ENCODE results near the gene ENG. TPM values are rescaled to one million over a fixed set of nuclear protein-coding genes. Genes with fewer than 3 reads are reported as not detected.
"Not testable (repeated sequence)": the region's sequence is repeated elsewhere in the genome, so short reads cannot be mapped to it uniquely, and the experiment has no call there.

The ENG gene
- polyA plus RNA-seq, 3 donors: 15.7 to 26.0 (median 17.9) TPM

- Histone ChIP-seq H3K27me3 (ENCODE audit: control insufficient read depth in 2 of 2, insufficient read depth in 2 of 2, low read length in 2 of 2) (no peaks in the 10 kb centered on the region), H3K9ac (ENCODE audit: insufficient read depth, low read length, poor library complexity, severe bottlenecking) (no peak overlapping the region), H2AFZ (ENCODE audit: insufficient read depth, low read depth, low read length, poor library complexity, severe bottlenecking) (no peak overlapping the region), H4K20me1 (ENCODE audit: insufficient read depth, low read length) (peaks cover 13% of the 10 kb centered on the region), H3K9me3 (replicated peaks in 1 of 2; ENCODE audit: control insufficient read depth in 1 of 2, insufficient read depth in 1 of 2, low read length in 2 of 2) (peaks cover 15 to 24% of the 10 kb centered on the region in 2 donors), H3K4me3 (replicated peaks in 1 of 3; ENCODE audit: low read depth in 2 of 3, low read length in 3 of 3) (no peak overlapping the region), H3K36me3 (replicated peaks in 1 of 2; ENCODE audit: control insufficient read depth in 1 of 2, insufficient read depth in 2 of 2, low read length in 2 of 2) (peaks cover 7 to 28% of the 10 kb centered on the region in 2 donors), H3K27ac (ENCODE audit: low read depth in 1 of 2, low read length in 2 of 2) (no peak overlapping the region), H3K79me2 (ENCODE audit: insufficient read depth, low read length) (no peaks in the 10 kb centered on the region), H3K4me1 (ENCODE audit: control insufficient read depth in 1 of 2, insufficient read depth in 2 of 2, low read length in 2 of 2) (no peaks in the 10 kb centered on the region), H3K4me2 (replicated peaks; ENCODE audit: extremely low read depth, low read length, poor library complexity, severe bottlenecking) (no peak overlapping the region)
- TF ChIP-seq CTCF (IDR thresholded peaks at IDR 0.05): no peak
- Mint-ChIP-seq H3K27ac (no peak overlapping the region), H3K36me3 (peaks cover 25 to 37% of the 10 kb centered on the region in 2 donors), H3K4me3 (no peak overlapping the region), H3K27me3 (ENCODE audit: low read depth in 3 of 3) (peaks cover 0 to 3% (median 3%) of the 10 kb centered on the region in 3 donors), H3K9me3 (peaks cover 19 to 26% (median 22%) of the 10 kb centered on the region in 7 donors), H3K4me1 (peaks cover 7% of the 10 kb centered on the region)
- intact Hi-C loops (cut with micrococcal nuclease): no loop called here
- no peak for DNase-seq
- WGBS (ENCODE audit: insufficient coverage): 97% methylated on average over 15 of the region's 18 CpGs
Measured at GRCh38 chr9:127846443-127847177, 7.8 kb downstream of the ENG start.

DNA sequence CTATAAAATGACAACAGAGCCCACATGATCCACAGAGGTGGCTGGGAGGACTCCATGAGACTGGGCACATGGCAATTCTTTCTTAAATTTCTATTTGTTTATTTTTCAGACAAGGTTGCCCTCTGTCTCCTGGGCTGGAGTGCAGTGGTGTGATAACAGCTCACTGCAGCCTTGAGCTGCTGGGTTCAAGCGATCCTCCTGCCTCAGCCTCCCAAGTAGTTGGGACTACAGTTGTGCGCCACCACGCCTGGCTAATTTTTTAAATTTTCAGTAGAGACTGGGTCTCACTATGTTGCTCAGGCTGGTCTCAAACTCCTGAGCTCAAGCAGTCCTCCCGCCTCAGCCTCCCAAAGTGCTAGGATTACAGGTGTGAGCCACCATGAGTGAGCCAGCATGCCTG lies 8.8 kb downstream of the ENG start:
- H3K27me3 ChIP-seq (ENCODE audit: control insufficient read depth in 2 of 2, insufficient read depth in 2 of 2, low read length in 2 of 2); H3K27me3 Mint-ChIP-seq (ENCODE audit: low read depth in 3 of 3); H3K4me2 ChIP-seq (replicated peaks; ENCODE audit: extremely low read depth, low read length, poor library complexity, severe bottlenecking); H3K4me3 Mint-ChIP-seq; DNase-seq; H3K4me1 Mint-ChIP-seq; H3K9ac ChIP-seq (ENCODE audit: insufficient read depth, low read length, poor library complexity, severe bottlenecking); intact Hi-C loops (cut with micrococcal nuclease); H2AFZ ChIP-seq (ENCODE audit: insufficient read depth, low read depth, low read length, poor library complexity, severe bottlenecking); H3K4me3 ChIP-seq (replicated peaks in 1 of 3; ENCODE audit: low read depth in 2 of 3, low read length in 3 of 3); H3K4me1 ChIP-seq (ENCODE audit: control insufficient read depth in 1 of 2, insufficient read depth in 2 of 2, low read length in 2 of 2); H3K79me2 ChIP-seq (ENCODE audit: insufficient read depth, low read length): not testable (repeated sequence)
- 98% methylated on average over 4 of the region's 4 CpGs for WGBS (ENCODE audit: insufficient coverage)
- H3K36me3 Mint-ChIP-seq: peaks cover 33 to 41% of the 10 kb centered on the region in 2 donors
- Histone ChIP-seq H3K9me3 (replicated peaks in 1 of 2; ENCODE audit: control insufficient read depth in 1 of 2, insufficient read depth in 1 of 2, low read length in 2 of 2) (peaks cover 15 to 24% of the 10 kb centered on the region in 2 donors), H3K36me3 (replicated peaks in 1 of 2; ENCODE audit: control insufficient read depth in 1 of 2, insufficient read depth in 2 of 2, low read length in 2 of 2) (peaks cover 15 to 34% of the 10 kb centered on the region in 2 donors), H3K27ac (ENCODE audit: low read depth in 1 of 2, low read length in 2 of 2) (peak overlapping the region in 1 of 2 donors; percentile 14), H4K20me1 (ENCODE audit: insufficient read depth, low read length) (peaks cover 13% of the 10 kb centered on the region)
- H3K27ac Mint-ChIP-seq: peak overlapping the region in 2 of 7 donors; percentile 13 to 21
- H3K9me3 Mint-ChIP-seq: peaks cover 18 to 25% (median 22%) of the 10 kb centered on the region in 7 donors

Measured in CD14-positive monocyte (primary cell).